Activated CD4-positive, alpha-beta memory T cell treated with anti-CD3 and anti-CD28 coated beads, Interleukin-2, amount 10 ng/mL, durations not matched to agents 7 days and 5 days (primary cell): ENCODE data around the gene HTT. TPM values are rescaled to one million over a fixed set of nuclear protein-coding genes. Genes with fewer than 3 reads are reported as not detected.

Source experiments
- CTCF ChIA-PET: fragments of 350-600 bp; sonication (Branson Sonifier 250); formaldehyde crosslinking; loops from one replicate; lab custom pipeline; 2021; ENCODE audit warnings: antibody characterized with exemption, inconsistent platforms; lab: Charles Lee
- POLR2A ChIA-PET: fragments of 350-600 bp; sonication (Branson Sonifier 250); formaldehyde crosslinking; loops from one replicate; lab custom pipeline; 2021; ENCODE audit warnings: antibody characterized with exemption; lab: Charles Lee
- DNase-seq: peaks from one replicate; pipeline ENCODE4 v3.0.0-alpha.2; 2020
- H3K27ac Mint-ChIP-seq: one replicate; pipeline ENCODE4 v1.8.0; 2021; ENCODE audit warnings: mild to moderate bottlenecking, mixed read lengths
- H3K27me3 Mint-ChIP-seq: one replicate; pipeline ENCODE4 v1.8.0; 2021; ENCODE audit warnings: mixed read lengths
- H3K36me3 Mint-ChIP-seq: one replicate; pipeline ENCODE4 v1.8.0; 2021; ENCODE audit warnings: low read depth, mixed read lengths
- H3K4me1 Mint-ChIP-seq: one replicate; pipeline ENCODE4 v1.8.0; 2021; ENCODE audit warnings: mixed read lengths
- H3K4me3 Mint-ChIP-seq: one replicate; pipeline ENCODE4 v1.8.0; 2021; ENCODE audit warnings: mild to moderate bottlenecking, mixed read lengths
- H3K9me3 Mint-ChIP-seq: one replicate; pipeline ENCODE4 v1.8.0; 2021; ENCODE audit warnings: mixed read lengths
- total RNA-seq, 2 experiments: library from RNA; stranded (reverse); gene quantifications; one replicate each; pipeline ENCODE4 v1.2.3, GENCODE V29; 2021

Gene HTT
- total RNA-seq, 2 experiments from 2014 or later = 50.7 to 54.9 TPM

DNA sequence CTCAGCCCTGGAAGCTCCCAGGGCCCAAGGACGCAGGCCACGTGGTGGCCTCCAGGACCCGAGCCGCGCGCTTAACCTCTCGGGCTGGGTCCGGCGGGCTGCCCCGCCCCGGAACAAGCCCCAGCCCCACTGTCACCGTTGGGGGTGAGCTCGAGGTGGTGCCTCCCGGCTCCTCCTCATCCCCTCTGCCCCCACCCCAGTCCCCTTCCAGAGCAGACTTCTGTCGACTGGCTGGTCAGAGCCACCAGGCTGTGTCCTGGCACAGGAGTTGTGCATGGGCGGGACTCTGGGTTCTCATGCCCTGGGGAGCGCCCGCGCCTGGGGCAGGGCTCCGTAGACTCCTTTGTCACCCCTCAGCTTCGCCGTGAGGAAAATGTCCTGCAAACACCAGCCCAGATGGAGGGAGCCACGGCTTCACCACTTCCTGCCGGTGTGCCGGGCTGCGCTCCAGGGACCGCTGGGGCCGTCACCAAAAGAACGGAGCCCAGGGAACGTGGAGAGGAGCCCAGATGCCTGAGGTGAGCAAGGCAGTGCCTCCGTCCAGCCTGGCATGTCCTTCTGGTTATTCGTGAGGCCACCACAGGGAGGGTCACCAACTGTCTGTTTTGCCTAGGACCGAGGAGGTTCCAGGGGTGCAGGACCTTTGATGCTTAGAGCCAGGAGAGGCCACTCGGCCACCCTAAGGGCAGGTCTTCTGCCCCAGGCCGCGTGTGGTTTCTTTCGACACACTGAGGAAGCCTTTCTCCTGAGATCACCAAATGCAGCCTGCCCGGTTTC lies 211.3 kb downstream of the HTT start:
- Mint-ChIP-seq H3K4me3 (no peak overlapping the region), H3K9me3 (no peaks in the 10 kb centered on the region), H3K4me1 (no peaks in the 10 kb centered on the region), H3K36me3 (no peaks in the 10 kb centered on the region), H3K27ac (no peak overlapping the region), H3K27me3 (peaks cover 27% of the 10 kb centered on the region)
- peak; percentile 13 for DNase-seq
- ChIA-PET CTCF (no interaction called here), POLR2A (no interaction called here)

DNA sequence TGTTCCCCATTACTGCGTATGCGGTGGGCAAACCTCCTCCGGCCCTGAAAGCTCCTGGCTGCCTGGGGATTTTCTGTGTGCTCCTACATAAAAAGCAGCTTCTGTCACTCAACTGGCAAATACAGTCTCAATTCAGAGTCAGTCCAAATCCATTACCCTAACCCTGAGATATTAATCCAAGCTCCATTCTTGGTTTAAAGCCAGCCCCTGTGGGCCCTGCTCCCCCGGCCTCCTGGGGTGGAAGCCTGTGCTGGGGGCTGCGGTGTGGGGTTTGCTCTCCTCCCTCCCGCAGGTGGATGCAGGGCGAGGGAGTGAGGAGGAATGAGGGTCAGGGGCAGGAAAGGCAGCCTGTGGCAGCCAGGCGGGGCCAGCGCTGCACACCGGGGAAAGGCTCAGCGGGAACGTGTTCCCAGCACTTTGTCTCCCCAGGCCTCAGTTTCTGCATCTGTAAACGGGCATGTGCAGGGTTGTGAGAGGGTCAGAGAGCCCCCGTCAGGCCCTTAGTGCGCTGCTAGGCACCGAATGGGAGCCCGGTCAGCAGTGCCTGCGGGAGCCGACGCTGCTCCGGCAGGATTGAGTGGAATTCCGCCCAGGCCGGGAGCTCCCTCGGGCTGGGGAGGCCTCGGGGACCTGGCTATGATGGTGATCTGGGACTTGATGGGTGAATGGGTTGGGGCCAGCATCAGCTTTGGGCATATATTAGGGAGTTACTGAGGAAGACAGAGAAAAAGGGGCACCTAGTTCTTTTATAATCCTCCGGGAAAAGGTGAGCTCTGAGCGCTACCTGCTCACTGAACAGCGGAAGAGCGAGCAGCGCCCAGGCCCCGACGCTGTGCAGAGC lies 212.1 kb downstream of the HTT start:
- Mint-ChIP-seq H3K4me3 (no peak overlapping the region), H3K4me1 (peaks cover 1% of the 10 kb centered on the region), H3K27ac (no peak overlapping the region), H3K27me3 (peaks cover 27% of the 10 kb centered on the region), H3K36me3 (no peaks in the 10 kb centered on the region), H3K9me3 (no peaks in the 10 kb centered on the region)
- DNase-seq = peak; percentile 14
- ChIA-PET CTCF (no interaction called here), POLR2A (no interaction called here)

DNA sequence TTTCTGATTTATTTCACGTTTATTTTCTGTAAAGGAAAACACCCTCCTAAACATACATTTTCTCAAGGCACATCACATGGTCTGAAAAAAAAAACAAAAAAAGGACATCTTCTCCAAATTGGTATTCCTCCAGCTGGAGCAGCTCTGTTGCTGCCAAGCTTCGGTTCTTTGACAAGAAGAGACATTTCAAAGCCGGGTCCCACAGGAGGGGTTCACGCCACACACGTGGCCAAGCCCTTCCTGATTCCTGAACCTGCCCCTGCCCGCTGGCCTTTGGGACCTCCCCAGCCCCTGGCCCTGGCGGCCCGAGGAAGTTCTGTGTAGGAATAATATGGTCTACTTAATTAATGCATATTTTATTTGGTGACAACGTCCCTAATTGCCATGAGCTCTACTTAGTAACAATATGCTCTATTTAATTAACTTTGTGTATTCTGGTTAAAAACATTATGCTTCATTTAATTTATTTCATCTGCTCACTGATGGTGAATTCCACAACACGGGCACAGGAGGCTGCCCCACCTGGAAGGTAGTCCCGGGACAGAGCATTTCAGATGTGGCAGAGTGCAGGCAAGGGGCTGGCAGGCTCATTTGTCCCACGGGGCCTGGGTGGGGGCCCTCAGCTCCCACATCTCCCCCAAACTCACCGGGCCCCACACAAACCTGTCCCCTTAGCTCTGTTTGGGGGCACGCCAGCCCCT lies 212.9 kb downstream of the HTT start:
- ChIA-PET CTCF (no interaction called here), POLR2A (no interaction called here)
- peaks cover 27% of the 10 kb centered on the region for H3K27me3 Mint-ChIP-seq
- no peak overlapping the region for H3K27ac Mint-ChIP-seq
- no peaks in the 10 kb centered on the region for H3K9me3 Mint-ChIP-seq
- DNase-seq = peak; percentile 13
- H3K4me3 Mint-ChIP-seq = no peak overlapping the region
- H3K4me1 Mint-ChIP-seq = peaks cover 5% of the 10 kb centered on the region
- no peaks in the 10 kb centered on the region for H3K36me3 Mint-ChIP-seq

DNA sequence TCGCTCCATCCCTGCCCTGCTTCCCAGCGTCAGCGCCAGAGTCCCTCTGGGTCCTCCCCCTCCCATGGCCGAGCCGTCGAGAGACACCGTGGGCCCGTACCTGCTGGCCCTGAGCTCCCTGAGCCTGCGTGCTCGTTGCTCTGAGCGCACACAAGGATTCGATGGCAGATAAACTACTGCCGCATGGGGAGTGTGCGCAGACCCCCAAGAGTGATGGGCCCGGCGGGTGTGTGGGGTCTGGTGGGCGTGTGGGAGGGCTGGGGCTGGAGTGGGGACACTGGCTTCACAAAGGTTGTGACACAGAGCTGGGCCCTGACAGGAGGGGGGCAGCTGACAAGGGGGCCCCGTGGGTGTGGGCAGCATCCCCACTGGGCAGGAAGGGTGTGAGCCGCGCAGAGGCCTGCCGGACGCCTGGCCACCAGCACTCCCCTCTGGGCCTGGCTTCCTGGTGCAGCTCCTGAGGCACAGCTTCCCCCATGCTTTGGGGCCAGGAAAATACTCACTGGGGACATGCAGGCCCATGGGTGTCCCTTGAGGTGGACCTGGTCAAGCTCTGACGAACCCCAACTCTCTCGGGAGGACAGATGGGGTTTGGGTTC lies 213.6 kb downstream of the HTT start:
- Mint-ChIP-seq H3K27ac (no peak overlapping the region), H3K9me3 (no peaks in the 10 kb centered on the region), H3K27me3 (peaks cover 27% of the 10 kb centered on the region), H3K36me3 (no peaks in the 10 kb centered on the region), H3K4me1 (peaks cover 5% of the 10 kb centered on the region), H3K4me3 (no peak overlapping the region)
- ChIA-PET CTCF (no interaction called here), POLR2A (no interaction called here)
- peak; percentile 7 for DNase-seq

DNA sequence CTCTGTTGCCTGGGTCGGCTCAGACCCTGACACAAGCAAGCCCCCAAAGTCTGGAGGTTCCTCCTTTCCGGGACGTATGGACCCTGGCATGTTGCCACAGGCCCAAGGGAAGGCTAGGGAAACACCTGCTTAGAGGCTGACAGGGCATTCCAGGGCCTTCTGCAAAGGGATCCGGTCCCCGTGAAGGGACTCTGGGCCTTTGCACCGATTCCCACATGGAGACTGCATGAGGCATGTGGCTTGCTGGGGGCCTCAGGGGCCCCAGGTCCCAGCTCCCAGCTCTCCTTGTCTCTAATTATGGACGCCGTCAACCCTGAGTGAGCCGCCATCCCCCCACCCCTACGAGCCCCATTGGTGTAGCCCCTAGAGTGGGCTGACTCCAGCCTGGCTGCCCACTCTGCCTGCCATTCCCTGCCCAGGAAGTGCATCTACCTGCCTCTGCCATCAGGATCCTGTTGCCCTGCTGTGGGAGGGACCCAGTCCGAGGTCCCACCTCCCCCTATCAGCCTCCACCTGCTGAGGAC lies 214.2 kb downstream of the HTT start:
- H3K9me3 Mint-ChIP-seq = no peaks in the 10 kb centered on the region
- CTCF ChIA-PET = no interaction called here
- POLR2A ChIA-PET = no interaction called here
- no peak overlapping the region for H3K4me3 Mint-ChIP-seq
- H3K27ac Mint-ChIP-seq = no peak overlapping the region
- H3K36me3 Mint-ChIP-seq = no peaks in the 10 kb centered on the region
- H3K4me1 Mint-ChIP-seq = peaks cover 8% of the 10 kb centered on the region
- peaks cover 30% of the 10 kb centered on the region for H3K27me3 Mint-ChIP-seq
- DNase-seq = peak; percentile 14

DNA sequence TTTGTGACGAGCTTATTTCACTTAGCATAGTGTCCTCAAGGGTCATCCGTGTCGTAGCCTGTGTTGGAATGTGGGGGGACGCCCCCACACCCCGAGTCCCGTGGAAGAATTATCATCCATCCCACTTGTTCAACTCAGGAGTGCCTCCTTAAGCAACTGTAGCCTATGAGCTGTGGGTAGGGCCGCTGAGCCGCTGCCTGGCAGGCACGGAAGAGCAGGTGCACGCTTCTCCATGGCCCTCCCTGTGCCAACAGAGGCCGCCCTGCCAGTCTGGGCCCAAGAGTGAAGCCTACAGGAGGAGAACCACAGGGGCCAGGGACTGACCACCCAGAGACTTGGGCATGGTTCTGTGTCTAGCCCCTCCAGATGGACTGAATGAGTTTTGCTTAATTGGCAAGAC lies 216.0 kb downstream of the HTT start:
- no peak overlapping the region for H3K27ac Mint-ChIP-seq
- H3K36me3 Mint-ChIP-seq = no peaks in the 10 kb centered on the region
- no peaks in the 10 kb centered on the region for H3K9me3 Mint-ChIP-seq
- peak; percentile 6 for DNase-seq
- CTCF ChIA-PET = no interaction called here
- H3K27me3 Mint-ChIP-seq = peaks cover 40% of the 10 kb centered on the region
- no peak overlapping the region for H3K4me3 Mint-ChIP-seq
- POLR2A ChIA-PET = no interaction called here
- peaks cover 12% of the 10 kb centered on the region for H3K4me1 Mint-ChIP-seq

DNA sequence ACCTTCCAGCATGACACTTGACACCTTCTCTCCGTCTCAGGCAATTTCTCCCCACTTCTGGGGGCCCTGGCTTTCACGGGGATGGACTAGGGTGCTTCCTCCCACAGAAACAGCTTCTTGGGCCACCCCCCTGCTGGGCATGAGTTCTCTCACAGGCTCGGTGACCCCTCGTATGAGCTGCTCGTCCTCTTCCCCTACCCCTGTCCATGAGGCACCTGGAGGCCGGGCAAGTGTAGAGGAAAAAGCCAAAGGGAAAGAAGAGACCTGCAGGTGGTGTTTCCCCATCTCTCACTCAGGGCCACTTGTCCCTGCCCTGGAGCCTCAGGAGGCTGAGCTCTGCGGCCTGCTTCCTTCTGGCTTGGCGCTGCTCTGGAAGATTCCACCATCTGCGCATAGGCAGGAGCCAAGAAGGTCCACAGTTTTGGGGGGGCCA lies 216.4 kb downstream of the HTT start:
- H3K36me3 Mint-ChIP-seq = no peaks in the 10 kb centered on the region
- ChIA-PET POLR2A (no interaction called here), CTCF (interaction anchor here (0.6 kb wide), 1 partner anchor 111 kb away, joined by 6 read pairs; no protein-coding TSS in a partner anchor)
- peaks cover 40% of the 10 kb centered on the region for H3K27me3 Mint-ChIP-seq
- DNase-seq = peak; percentile 14
- peaks cover 12% of the 10 kb centered on the region for H3K4me1 Mint-ChIP-seq
- H3K27ac Mint-ChIP-seq = no peak overlapping the region
- no peaks in the 10 kb centered on the region for H3K9me3 Mint-ChIP-seq
- H3K4me3 Mint-ChIP-seq = no peak overlapping the region

DNA sequence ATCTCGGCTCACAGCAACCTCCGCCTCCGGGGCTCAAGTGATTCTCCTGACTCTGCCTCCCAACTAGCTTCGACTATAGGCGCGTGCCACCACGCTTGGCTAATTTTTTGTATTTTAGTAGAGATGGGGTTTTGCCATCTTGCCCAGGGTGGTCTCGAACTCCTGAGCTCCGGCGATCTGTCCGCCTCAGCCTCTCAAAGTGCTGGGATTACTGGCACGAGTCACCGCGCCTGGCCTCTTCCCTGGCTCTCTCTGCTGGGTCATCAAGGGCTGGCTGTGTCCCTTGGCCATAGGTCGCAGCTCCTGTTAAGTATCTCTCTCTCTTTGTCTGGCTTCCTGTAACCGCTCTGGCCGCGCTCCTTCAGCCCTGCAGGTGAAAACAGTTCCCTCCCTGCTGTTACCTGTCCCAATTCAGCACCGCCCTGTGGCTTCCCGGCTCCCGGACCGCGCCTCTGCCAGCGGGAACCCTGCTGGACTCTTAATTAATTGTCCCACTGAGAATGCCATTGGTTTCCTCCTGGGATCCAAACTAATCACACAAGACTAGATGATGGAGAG lies 217.0 kb downstream of the HTT start:
- ChIA-PET CTCF (interaction anchor here (0.6 kb wide), 1 partner anchor 111 kb away, joined by 6 read pairs; no protein-coding TSS in a partner anchor), POLR2A (interaction anchor here (1.1 to 1.2 kb wide), 2 partner anchors 48 to 89 kb away, joined by 3 to 7 read pairs; no protein-coding TSS in a partner anchor)
- Mint-ChIP-seq H3K4me1 (peaks cover 12% of the 10 kb centered on the region), H3K9me3 (no peaks in the 10 kb centered on the region), H3K36me3 (no peaks in the 10 kb centered on the region), H3K4me3 (peak overlapping the region; percentile 79), H3K27me3 (peaks cover 43% of the 10 kb centered on the region), H3K27ac (no peak overlapping the region)
- DNase-seq = no peak

DNA sequence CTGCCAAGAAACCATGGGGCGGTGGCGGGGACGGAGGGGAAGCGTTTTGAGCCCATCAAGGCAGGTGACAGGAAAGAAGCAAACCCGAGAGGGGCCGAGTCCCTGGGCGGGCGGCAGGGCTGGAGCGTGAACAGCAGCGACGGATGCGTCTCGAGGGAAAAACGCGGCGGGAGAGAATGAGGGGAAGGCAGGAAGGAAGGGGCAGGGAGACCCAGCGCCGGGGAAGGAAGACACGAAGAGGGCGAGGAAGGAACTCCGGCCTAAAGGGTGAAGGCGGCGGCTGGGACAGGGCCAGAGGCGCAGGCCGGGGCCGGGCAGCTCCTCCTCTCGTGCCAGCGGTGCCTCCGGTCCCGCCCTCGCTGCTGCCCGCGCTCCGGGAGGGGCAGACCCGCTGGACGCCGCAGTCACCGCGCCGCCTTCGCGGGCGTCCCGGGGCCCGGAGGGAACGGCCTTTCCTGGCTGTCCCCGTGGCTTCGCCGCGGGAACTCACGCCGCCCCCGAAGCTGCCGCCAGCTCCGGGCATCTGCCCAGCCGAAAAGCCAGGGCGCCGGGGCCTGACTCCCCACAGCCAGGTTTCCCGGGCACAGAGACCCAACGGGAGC lies 217.6 kb downstream of the HTT start:
- Mint-ChIP-seq H3K27me3 (peaks cover 44% of the 10 kb centered on the region), H3K27ac (no peak overlapping the region)

DNA sequence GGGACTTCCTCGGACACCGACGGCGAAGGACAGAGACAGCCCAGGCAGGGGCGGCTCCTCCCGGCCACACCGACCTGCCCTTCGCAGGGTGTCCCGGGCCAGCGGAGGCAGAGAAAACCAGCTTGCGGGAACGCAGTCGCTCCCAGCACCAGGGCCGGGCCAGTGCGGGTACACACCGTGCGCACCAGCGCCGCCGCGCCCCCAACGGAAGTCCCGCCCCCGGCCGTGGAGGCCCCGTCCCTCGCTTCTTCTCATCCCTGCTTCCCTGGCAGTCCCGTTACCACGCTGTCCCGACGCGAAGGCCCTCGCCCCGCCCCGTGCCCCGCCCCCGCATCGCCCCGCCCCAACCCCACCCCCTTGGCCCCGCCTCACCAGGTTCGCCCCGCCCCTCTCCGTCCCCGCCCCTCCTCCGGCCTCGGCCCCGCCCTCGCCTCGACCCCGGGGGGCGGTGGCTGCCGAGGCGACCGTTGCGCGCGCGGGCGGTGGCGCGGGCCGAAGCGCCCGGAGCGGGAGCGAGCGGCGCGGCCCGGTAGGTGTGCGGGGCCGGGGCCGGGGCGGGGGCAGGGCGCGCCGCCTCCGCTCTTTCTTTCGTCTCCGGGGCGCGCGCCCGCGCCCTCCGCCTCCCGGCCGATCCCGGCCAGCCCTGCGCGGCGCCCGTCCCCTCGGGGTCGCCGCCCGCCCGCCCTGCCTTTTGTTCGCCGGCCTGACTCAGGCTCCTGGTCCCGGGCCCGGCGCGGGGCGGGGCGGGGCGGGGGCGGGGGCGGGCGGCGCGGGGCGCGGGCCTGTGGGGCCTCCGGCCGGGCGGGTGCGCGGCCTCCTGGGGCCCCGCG lies 218.3 kb downstream of the HTT start, which contains the start of gene RGS12:
TSS of gene RGS12 (plus strand) at position 451 of the 830 bp plus-strand sequence. CDS start 23,150 bp downstream, outside the sequence.
- Mint-ChIP-seq H3K27ac (no peak within 1 kb of the TSS), H3K4me1 (peaks cover 12% of the 10 kb centered on the region), H3K9me3 (no peaks in the 10 kb centered on the region), H3K27me3 (peaks cover 48% of the 10 kb centered on the region), H3K4me3 (peak within 1 kb of the TSS; percentile 79), H3K36me3 (no peaks in the 10 kb centered on the region)
- ChIA-PET CTCF (interaction anchor here (1.6 kb wide), 1 partner anchor 90 kb away, joined by 5 read pairs; no protein-coding TSS in a partner anchor), POLR2A (interaction anchor here (0.6 to 1.2 kb wide), 6 partner anchors 10 to 180 kb away, joined by 3 to 7 read pairs (median 3); no protein-coding TSS in a partner anchor)
- DNase-seq = peak; percentile 87

More for the DNA sequence above, 217.6 kb downstream of the HTT start:
- Mint-ChIP-seq H3K4me3 (peak overlapping the region; percentile 79), H3K36me3 (no peaks in the 10 kb centered on the region), H3K4me1 (peaks cover 12% of the 10 kb centered on the region), H3K9me3 (no peaks in the 10 kb centered on the region)
- ChIA-PET CTCF (interaction anchor here (1.6 kb wide), 1 partner anchor 89 kb away, joined by 5 read pairs; no protein-coding TSS in a partner anchor), POLR2A (interaction anchor here (1.0 to 1.2 kb wide), 3 partner anchors 20 to 90 kb away, joined by 3 to 7 read pairs (median 3); no protein-coding TSS in a partner anchor)
- DNase-seq = peak; percentile 35
